SK-N-SH treated with all-trans-retinoic acid at 6 μM for 48 hours (cell line): Measurements from ENCODE around the gene DOCK9.

ENCODE experiments used
- ATAC-seq: fragments of 200-7000 bp; cut with Tn5 transposase; 3 replicates; pipeline ENCODE4 v1.9.1; 2020; ENCODE audit warnings: mild to moderate bottlenecking, moderate library complexity
- ARNTL ChIP-seq: fragments of 450-650 bp; formaldehyde crosslinking; IDR thresholded peaks from 2 replicates; pipeline ENCODE4 v1.5.0; 2020; ENCODE audit warnings: low read depth, mild to moderate bottlenecking, moderate library complexity, borderline replicate concordance
- BACH2 ChIP-seq: fragments of 250-450 bp; sonication (Bioruptor Pico); IDR thresholded peaks from 2 replicates; pipeline ENCODE4 v1.9.0; 2021; ENCODE audit warnings: mild to moderate bottlenecking, borderline replicate concordance
- CSDC2 ChIP-seq: fragments of 250-450 bp; sonication (Bioruptor Pico); IDR thresholded peaks from 2 replicates; pipeline ENCODE4 v1.5.0; 2020; ENCODE audit warnings: mild to moderate bottlenecking, moderate library complexity
- ESRRG ChIP-seq: fragments of 250-450 bp; sonication (Bioruptor Pico); IDR thresholded peaks from 2 replicates; pipeline ENCODE4 v1.6.1; 2021; ENCODE audit warnings: mild to moderate bottlenecking
- GLIS3 ChIP-seq: fragments of 250-450 bp; sonication (Bioruptor Pico); IDR thresholded peaks from 2 replicates; pipeline ENCODE4 v1.5.0; 2020; ENCODE audit warnings: mild to moderate bottlenecking, moderate library complexity
- ISL1 ChIP-seq: fragments of 250-450 bp; sonication (Bioruptor Pico); IDR thresholded peaks from 2 replicates; pipeline ENCODE4 v2.1.2; 2022; ENCODE audit warnings: mild to moderate bottlenecking, moderate library complexity
- OSR1 ChIP-seq: fragments of 250-450 bp; sonication (Bioruptor Pico); IDR thresholded peaks from 2 replicates; pipeline ENCODE4 v1.8.0; 2022; ENCODE audit warnings: moderate library complexity, mild to moderate bottlenecking, inconsistent platforms
- PATZ1 ChIP-seq: fragments of 250-450 bp; sonication (Bioruptor Pico); IDR thresholded peaks from 2 replicates; pipeline ENCODE4 v1.8.0; 2020; ENCODE audit warnings: mild to moderate bottlenecking, moderate library complexity, borderline replicate concordance
- PPARA ChIP-seq: fragments of 250-450 bp; sonication (Bioruptor Pico); IDR thresholded peaks from 2 replicates; pipeline ENCODE4 v1.5.0; 2020; ENCODE audit warnings: mild to moderate bottlenecking, borderline replicate concordance
- RARB ChIP-seq: fragments of 250-450 bp; sonication (Bioruptor Pico); IDR thresholded peaks from 2 replicates; pipeline ENCODE4 v1.8.0; 2021; ENCODE audit warnings: mild to moderate bottlenecking, moderate library complexity
- SNAI2 ChIP-seq: fragments of 250-450 bp; sonication (Bioruptor Pico); IDR thresholded peaks from 2 replicates; pipeline ENCODE4 v1.5.0; 2020; ENCODE audit warnings: mild to moderate bottlenecking, moderate library complexity
- TCF4 ChIP-seq: fragments of 250-450 bp; sonication (Bioruptor Pico); IDR thresholded peaks from 2 replicates; pipeline ENCODE4 v1.8.0; 2021; ENCODE audit warnings: mild to moderate bottlenecking, moderate library complexity, borderline replicate concordance
- TOX ChIP-seq: fragments of 250-450 bp; sonication (Bioruptor Pico); IDR thresholded peaks from 2 replicates; pipeline ENCODE4 v1.8.0; 2021; ENCODE audit warnings: mild to moderate bottlenecking, moderate library complexity, borderline replicate concordance
- ZC3H10 ChIP-seq: fragments of 250-450 bp; sonication (Bioruptor Pico); IDR thresholded peaks from 2 replicates; pipeline ENCODE4 v1.5.1; 2021; ENCODE audit warnings: mild to moderate bottlenecking, moderate library complexity
- ZFP3 ChIP-seq: fragments of 250-450 bp; sonication (Bioruptor Pico); IDR thresholded peaks from 2 replicates; pipeline ENCODE4 v1.5.0; 2020; ENCODE audit warnings: mild to moderate bottlenecking, moderate library complexity
- ZFP30 ChIP-seq: fragments of 450-650 bp; formaldehyde crosslinking; IDR thresholded peaks from 2 replicates; pipeline ENCODE4 v1.5.0; 2022; ENCODE audit warnings: mild to moderate bottlenecking, moderate library complexity
- ZNF565 ChIP-seq: fragments of 450-650 bp; formaldehyde crosslinking; conservative IDR thresholded peaks from 2 replicates; pipeline ENCODE4 v1.5.0; 2020; ENCODE audit warnings: low read depth, mild to moderate bottlenecking, moderate library complexity
- ZNF70 ChIP-seq: fragments of 450-650 bp; formaldehyde crosslinking; IDR thresholded peaks from 2 replicates; pipeline ENCODE4 v1.5.0; 2020; ENCODE audit warnings: mild to moderate bottlenecking, moderate library complexity
- TF ChIP-seq, protein P1 (sequence below): fragments of 250-450 bp; sonication (Bioruptor Pico); IDR thresholded peaks from 2 replicates; pipeline ENCODE4 v1.5.1; 2021; ENCODE audit warnings: mild to moderate bottlenecking, moderate library complexity
- TF ChIP-seq, protein P2 (sequence below): fragments of 250-450 bp; sonication (Bioruptor Pico); IDR thresholded peaks from 2 replicates; pipeline ENCODE4 v1.5.0; 2020; ENCODE audit warnings: mild to moderate bottlenecking, moderate library complexity
- TF ChIP-seq, protein P3 (sequence below): fragments of 250-450 bp; sonication (Bioruptor Pico); IDR thresholded peaks from 2 replicates; pipeline ENCODE4 v1.8.0; 2021; ENCODE audit warnings: low read depth, mild to moderate bottlenecking, moderate library complexity, borderline replicate concordance
- TF ChIP-seq, protein P4 (sequence below): fragments of 250-450 bp; sonication (Bioruptor Pico); IDR thresholded peaks from 2 replicates; pipeline ENCODE4 v1.5.1; 2020; ENCODE audit warnings: low read depth, mild to moderate bottlenecking, moderate library complexity

DOCK9 gene

GRCh38 chr13:98771838-98772611 is 205.8 kb downstream of the DOCK9 start:
- ATAC-seq, result no peak
- no peak for TF ChIP-seq OSR1 (CRISPR knock-in tag)
- TF ChIP-seq, protein P1, sequence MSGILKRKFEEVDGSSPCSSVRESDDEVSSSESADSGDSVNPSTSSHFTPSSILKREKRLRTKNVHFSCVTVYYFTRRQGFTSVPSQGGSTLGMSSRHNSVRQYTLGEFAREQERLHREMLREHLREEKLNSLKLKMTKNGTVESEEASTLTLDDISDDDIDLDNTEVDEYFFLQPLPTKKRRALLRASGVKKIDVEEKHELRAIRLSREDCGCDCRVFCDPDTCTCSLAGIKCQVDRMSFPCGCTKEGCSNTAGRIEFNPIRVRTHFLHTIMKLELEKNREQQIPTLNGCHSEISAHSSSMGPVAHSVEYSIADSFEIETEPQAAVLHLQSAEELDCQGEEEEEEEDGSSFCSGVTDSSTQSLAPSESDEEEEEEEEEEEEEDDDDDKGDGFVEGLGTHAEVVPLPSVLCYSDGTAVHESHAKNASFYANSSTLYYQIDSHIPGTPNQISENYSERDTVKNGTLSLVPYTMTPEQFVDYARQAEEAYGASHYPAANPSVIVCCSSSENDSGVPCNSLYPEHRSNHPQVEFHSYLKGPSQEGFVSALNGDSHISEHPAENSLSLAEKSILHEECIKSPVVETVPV (CRISPR knock-in tag), result no peak
- TF ChIP-seq, protein P2, sequence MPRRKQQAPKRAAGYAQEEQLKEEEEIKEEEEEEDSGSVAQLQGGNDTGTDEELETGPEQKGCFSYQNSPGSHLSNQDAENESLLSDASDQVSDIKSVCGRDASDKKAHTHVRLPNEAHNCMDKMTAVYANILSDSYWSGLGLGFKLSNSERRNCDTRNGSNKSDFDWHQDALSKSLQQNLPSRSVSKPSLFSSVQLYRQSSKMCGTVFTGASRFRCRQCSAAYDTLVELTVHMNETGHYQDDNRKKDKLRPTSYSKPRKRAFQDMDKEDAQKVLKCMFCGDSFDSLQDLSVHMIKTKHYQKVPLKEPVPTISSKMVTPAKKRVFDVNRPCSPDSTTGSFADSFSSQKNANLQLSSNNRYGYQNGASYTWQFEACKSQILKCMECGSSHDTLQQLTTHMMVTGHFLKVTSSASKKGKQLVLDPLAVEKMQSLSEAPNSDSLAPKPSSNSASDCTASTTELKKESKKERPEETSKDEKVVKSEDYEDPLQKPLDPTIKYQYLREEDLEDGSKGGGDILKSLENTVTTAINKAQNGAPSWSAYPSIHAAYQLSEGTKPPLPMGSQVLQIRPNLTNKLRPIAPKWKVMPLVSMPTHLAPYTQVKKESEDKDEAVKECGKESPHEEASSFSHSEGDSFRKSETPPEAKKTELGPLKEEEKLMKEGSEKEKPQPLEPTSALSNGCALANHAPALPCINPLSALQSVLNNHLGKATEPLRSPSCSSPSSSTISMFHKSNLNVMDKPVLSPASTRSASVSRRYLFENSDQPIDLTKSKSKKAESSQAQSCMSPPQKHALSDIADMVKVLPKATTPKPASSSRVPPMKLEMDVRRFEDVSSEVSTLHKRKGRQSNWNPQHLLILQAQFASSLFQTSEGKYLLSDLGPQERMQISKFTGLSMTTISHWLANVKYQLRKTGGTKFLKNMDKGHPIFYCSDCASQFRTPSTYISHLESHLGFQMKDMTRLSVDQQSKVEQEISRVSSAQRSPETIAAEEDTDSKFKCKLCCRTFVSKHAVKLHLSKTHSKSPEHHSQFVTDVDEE (CRISPR knock-in tag), result no peak
- TF ChIP-seq ZNF70 (CRISPR knock-in tag), result no peak
- no peak for TF ChIP-seq ARNTL (CRISPR knock-in tag)
- no peak for TF ChIP-seq ZNF565 (CRISPR knock-in tag)
- no peak for TF ChIP-seq RARB (CRISPR knock-in tag)
- TF ChIP-seq, protein P3, sequence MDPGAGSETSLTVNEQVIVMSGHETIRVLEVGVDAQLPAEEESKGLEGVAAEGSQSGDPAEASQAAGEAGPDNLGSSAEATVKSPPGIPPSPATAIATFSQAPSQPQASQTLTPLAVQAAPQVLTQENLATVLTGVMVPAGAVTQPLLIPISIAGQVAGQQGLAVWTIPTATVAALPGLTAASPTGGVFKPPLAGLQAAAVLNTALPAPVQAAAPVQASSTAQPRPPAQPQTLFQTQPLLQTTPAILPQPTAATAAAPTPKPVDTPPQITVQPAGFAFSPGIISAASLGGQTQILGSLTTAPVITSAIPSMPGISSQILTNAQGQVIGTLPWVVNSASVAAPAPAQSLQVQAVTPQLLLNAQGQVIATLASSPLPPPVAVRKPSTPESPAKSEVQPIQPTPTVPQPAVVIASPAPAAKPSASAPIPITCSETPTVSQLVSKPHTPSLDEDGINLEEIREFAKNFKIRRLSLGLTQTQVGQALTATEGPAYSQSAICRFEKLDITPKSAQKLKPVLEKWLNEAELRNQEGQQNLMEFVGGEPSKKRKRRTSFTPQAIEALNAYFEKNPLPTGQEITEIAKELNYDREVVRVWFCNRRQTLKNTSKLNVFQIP (CRISPR knock-in tag), result no peak
- TF ChIP-seq TCF4 (CRISPR knock-in tag), result no peak
- TF ChIP-seq ZC3H10 (CRISPR knock-in tag), result no peak
- TF ChIP-seq PPARA (CRISPR knock-in tag), result no peak
- TF ChIP-seq ISL1 (CRISPR knock-in tag), result no peak
- no peak for TF ChIP-seq ESRRG (CRISPR knock-in tag)
- TF ChIP-seq, protein P4, sequence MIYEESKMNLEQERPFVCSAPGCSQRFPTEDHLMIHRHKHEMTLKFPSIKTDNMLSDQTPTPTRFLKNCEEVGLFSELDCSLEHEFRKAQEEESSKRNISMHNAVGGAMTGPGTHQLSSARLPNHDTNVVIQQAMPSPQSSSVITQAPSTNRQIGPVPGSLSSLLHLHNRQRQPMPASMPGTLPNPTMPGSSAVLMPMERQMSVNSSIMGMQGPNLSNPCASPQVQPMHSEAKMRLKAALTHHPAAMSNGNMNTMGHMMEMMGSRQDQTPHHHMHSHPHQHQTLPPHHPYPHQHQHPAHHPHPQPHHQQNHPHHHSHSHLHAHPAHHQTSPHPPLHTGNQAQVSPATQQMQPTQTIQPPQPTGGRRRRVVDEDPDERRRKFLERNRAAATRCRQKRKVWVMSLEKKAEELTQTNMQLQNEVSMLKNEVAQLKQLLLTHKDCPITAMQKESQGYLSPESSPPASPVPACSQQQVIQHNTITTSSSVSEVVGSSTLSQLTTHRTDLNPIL, result no peak
- no peak for TF ChIP-seq ZFP3
- no peak for TF ChIP-seq PATZ1 (CRISPR knock-in tag)
- no peak for TF ChIP-seq SNAI2 (CRISPR knock-in tag)

DNA sequence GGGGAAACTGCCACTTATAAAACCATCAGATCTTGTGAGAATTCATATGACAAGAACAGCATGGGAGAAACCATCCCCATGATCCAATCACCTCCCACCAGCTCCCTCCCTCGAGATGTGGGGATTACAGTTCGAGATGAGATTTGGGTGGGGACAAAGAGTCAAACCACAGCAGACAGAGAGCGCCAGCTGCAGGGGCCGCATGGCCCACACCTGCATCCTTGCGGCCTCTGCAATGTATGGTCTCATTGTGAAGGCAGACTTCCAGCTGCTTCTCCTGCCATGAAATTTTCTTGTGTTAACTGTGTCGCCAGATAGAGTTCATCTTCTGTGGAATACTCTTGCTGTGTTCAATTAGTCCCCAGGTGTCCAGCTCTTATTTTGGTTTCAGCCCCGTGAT is 208.1 kb downstream of the DOCK9 start:
- ATAC-seq, result no peak
- TF ChIP-seq ZNF70 (CRISPR knock-in tag) (no peak), PPARA (CRISPR knock-in tag) (no peak), ZC3H10 (CRISPR knock-in tag) (no peak), GLIS3 (CRISPR knock-in tag) (no peak), PATZ1 (CRISPR knock-in tag) (no peak), TOX (no peak), OSR1 (CRISPR knock-in tag) (no peak), TCF4 (CRISPR knock-in tag) (no peak), CSDC2 (CRISPR knock-in tag) (no peak), ZNF565 (CRISPR knock-in tag) (no peak), SNAI2 (CRISPR knock-in tag) (no peak), RARB (CRISPR knock-in tag) (no peak), ZFP3 (no peak), ZFP30 (CRISPR knock-in tag) (no peak), ISL1 (CRISPR knock-in tag) (no peak), BACH2 (CRISPR knock-in tag) (no peak), ESRRG (CRISPR knock-in tag) (no peak)
- TF ChIP-seq, protein P4, result no peak
